ENCODE measurements around the gene POP4.

Gene POP4

DNA sequence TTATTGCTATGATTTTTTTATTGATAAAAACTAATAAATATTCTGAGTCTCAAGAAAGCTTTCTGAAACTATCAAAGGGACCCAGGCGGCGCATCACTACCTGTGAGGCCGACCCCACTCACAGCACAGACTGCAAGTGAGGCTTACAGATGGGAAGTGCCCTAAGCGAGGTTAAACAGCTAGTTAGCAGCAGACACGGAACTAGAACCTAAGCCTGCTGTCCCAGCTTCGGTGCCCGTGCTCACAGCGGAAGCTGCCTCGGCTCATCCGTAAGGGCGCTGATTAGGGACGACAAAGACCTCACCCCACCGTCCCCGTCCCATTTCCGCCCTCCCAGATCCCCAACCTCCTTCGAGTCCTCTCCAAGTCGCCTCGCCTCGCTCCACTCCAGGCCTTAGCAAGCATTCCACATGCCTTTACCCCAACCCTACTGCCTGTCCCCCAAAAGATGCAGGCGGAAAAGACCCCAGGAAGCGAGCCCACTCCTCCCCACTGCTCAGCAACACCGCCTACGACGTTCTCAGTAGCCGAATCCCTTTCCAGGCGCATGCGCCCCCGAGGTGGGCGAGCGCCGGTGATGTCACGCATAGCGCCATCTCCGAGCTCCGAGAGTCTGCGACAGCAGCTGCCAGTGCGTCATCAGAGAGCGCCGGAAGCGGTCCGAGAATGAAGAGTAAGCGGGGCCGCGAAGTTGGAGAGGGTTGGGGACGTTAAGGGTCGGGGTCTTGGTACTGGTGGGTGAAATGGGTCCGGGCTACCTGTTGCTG, at the start of gene POP4 (continued):
- TF ChIP-seq BCL11B (tag by site-specific recombination; IDR thresholded peaks at IDR 0.05; ENCODE audit: low read depth) (no peak), ZFP3 (tag by site-specific recombination; IDR thresholded peaks at IDR 0.05; ENCODE audit: low read depth) (no peak), ZNF776 (tag by site-specific recombination; IDR thresholded peaks at IDR 0.05; ENCODE audit: borderline replicate concordance) (no peak), MEIS1 (CRISPR knock-in tag; IDR thresholded peaks at IDR 0.05; ENCODE audit: borderline replicate concordance) (no peak), ZNF146 (tag by site-specific recombination; IDR thresholded peaks at IDR 0.05) (peak; percentile 52), ZBTB20 (tag by site-specific recombination; IDR thresholded peaks at IDR 0.05) (peak; percentile 79; the same call in 1 of the 2 replicates), ZNF677 (tag by site-specific recombination; IDR thresholded peaks at IDR 0.05) (no peak), ZNF544 (tag by site-specific recombination; IDR thresholded peaks at IDR 0.05) (no peak), ZNF155 (tag by site-specific recombination; IDR thresholded peaks at IDR 0.05) (no peak), ZNF747 (tag by site-specific recombination; IDR thresholded peaks at IDR 0.05) (no peak), SP3 (tag by site-specific recombination; IDR thresholded peaks at IDR 0.05) (peak; percentile 85), ZNF2 (tag by site-specific recombination; IDR thresholded peaks at IDR 0.05) (peak; percentile 93), ZNF132 (tag by site-specific recombination; IDR thresholded peaks at IDR 0.05; ENCODE audit: borderline replicate concordance) (no peak), KLF7 (tag by site-specific recombination; IDR thresholded peaks at IDR 0.05; ENCODE audit: borderline replicate concordance) (peak; percentile 63), HOXA7 (CRISPR knock-in tag; IDR thresholded peaks at IDR 0.05; ENCODE audit: borderline replicate concordance) (no peak), ZNF335 (tag by site-specific recombination; conservative IDR thresholded peaks at IDR 0.05) (peak; percentile 100), ZNF660 (tag by site-specific recombination; IDR thresholded peaks at IDR 0.05) (peak; percentile 71), ZNF571 (tag by site-specific recombination; IDR thresholded peaks at IDR 0.05) (no peak), ZBTB8A (tag by site-specific recombination; IDR thresholded peaks at IDR 0.05) (peak; percentile 91), ZNF843 (tag by site-specific recombination; IDR thresholded peaks at IDR 0.05) (peak; percentile 67; the same call in 1 of the 2 replicates), ZNF792 (tag by site-specific recombination; IDR thresholded peaks at IDR 0.05) (peak; percentile 78; the same call in 1 of the 2 replicates), RBAK (tag by site-specific recombination; IDR thresholded peaks at IDR 0.05) (no peak), ZNF621 (tag by site-specific recombination; IDR thresholded peaks at IDR 0.05) (no peak), ZNF623 (tag by site-specific recombination; IDR thresholded peaks at IDR 0.05) (peak; percentile 6; the same call in 1 of the 2 replicates), ZBTB21 (tag by site-specific recombination; IDR thresholded peaks at IDR 0.05) (peak; percentile 100), ZNF248 (tag by site-specific recombination; IDR thresholded peaks at IDR 0.05) (no peak), KLF10 (tag by site-specific recombination; IDR thresholded peaks at IDR 0.05) (no peak; the same call in 1 of the 2 replicates), ZNF629 (tag by site-specific recombination; IDR thresholded peaks at IDR 0.05) (peak; percentile 100), BCL11A (tag by site-specific recombination; IDR thresholded peaks at IDR 0.05; ENCODE audit: low read depth) (no peak), ZNF529 (tag by site-specific recombination; IDR thresholded peaks at IDR 0.05; ENCODE audit: insufficient replicate concordance) (no peak)
- TF ChIP-seq, protein P1, sequence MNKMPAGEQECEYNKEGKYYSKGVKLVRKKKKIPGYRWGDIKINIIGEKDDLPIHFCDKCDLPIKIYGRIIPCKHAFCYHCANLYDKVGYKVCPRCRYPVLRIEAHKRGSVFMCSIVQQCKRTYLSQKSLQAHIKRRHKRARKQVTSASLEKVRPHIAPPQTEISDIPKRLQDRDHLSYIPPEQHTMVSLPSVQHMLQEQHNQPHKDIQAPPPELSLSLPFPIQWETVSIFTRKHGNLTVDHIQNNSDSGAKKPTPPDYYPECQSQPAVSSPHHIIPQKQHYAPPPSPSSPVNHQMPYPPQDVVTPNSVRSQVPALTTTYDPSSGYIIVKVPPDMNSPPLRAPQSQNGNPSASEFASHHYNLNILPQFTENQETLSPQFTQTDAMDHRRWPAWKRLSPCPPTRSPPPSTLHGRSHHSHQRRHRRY (tag by site-specific recombination; IDR thresholded peaks at IDR 0.05): peak; percentile 16; the same call in 1 of the 2 replicates
- TF ChIP-seq, protein P2, sequence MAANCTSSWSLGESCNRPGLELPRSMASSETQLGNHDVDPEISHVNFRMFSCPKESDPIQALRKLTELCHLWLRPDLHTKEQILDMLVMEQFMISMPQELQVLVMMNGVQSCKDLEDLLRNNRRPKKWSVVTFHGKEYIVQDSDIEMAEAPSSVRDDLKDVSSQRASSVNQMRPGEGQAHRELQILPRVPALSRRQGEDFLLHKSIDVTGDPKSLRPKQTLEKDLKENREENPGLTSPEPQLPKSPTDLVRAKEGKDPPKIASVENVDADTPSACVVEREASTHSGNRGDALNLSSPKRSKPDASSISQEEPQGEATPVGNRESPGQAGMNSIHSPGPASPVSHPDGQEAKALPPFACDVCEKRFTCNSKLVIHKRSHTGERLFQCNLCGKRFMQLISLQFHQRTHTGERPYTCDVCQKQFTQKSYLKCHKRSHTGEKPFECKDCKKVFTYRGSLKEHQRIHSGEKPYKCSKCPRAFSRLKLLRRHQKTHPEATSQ (tag by site-specific recombination; IDR thresholded peaks at IDR 0.05): peak; percentile 78
- TF ChIP-seq, protein P3, sequence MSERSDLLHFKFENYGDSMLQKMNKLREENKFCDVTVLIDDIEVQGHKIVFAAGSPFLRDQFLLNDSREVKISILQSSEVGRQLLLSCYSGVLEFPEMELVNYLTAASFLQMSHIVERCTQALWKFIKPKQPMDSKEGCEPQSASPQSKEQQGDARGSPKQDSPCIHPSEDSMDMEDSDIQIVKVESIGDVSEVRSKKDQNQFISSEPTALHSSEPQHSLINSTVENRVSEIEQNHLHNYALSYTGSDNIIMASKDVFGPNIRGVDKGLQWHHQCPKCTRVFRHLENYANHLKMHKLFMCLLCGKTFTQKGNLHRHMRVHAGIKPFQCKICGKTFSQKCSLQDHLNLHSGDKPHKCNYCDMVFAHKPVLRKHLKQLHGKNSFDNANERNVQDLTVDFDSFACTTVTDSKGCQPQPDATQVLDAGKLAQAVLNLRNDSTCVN (tag by site-specific recombination; optimal IDR thresholded peaks at IDR 0.05): peak; percentile 83
- TF ChIP-seq, protein P4, sequence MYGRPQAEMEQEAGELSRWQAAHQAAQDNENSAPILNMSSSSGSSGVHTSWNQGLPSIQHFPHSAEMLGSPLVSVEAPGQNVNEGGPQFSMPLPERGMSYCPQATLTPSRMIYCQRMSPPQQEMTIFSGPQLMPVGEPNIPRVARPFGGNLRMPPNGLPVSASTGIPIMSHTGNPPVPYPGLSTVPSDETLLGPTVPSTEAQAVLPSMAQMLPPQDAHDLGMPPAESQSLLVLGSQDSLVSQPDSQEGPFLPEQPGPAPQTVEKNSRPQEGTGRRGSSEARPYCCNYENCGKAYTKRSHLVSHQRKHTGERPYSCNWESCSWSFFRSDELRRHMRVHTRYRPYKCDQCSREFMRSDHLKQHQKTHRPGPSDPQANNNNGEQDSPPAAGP (tag by site-specific recombination; IDR thresholded peaks at IDR 0.05): peak; percentile 99
- TF ChIP-seq, protein P5, sequence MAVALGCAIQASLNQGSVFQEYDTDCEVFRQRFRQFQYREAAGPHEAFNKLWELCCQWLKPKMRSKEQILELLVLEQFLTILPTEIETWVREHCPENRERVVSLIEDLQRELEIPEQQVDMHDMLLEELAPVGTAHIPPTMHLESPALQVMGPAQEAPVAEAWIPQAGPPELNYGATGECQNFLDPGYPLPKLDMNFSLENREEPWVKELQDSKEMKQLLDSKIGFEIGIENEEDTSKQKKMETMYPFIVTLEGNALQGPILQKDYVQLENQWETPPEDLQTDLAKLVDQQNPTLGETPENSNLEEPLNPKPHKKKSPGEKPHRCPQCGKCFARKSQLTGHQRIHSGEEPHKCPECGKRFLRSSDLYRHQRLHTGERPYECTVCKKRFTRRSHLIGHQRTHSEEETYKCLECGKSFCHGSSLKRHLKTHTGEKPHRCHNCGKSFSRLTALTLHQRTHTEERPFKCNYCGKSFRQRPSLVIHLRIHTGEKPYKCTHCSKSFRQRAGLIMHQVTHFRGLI (tag by site-specific recombination; IDR thresholded peaks at IDR 0.05): no peak; the same call in 1 of the 2 replicates

Data from HEK293 (cell line).